Gastroesophageal sphincter (tissue), 3 donors: Measurements from ENCODE around the gene TMEM222.

Source experiments
- EP300 ChIP-seq: sonication (generic); formaldehyde crosslinking; IDR thresholded peaks from one replicate; pipeline ENCODE4 v1.6.1; 2017; ENCODE audit warnings: antibody characterized with exemption, mild to moderate bottlenecking
- POLR2A ChIP-seq, 2 donors: fragments of 450-650 bp; IDR thresholded peaks; one replicate each; pipeline ENCODE4 v1.6.1; 2017; ENCODE audit warnings: antibody characterized with exemption in 2 of 2, mild to moderate bottlenecking in 2 of 2, moderate library complexity in 1 of 2
- POLR2AphosphoS5 ChIP-seq: sonication (generic); formaldehyde crosslinking; IDR thresholded peaks from one replicate; pipeline ENCODE4 v1.6.1; 2017; ENCODE audit warnings: antibody characterized with exemption
- TF ChIP-seq, protein P1 (sequence below), 4 experiments: fragments of 200-600 bp in 2 of 4; fragments of 450-650 bp in 2 of 4; sonication (generic) in 1 of 4; IDR thresholded peaks; one replicate each; pipeline ENCODE4 v1.5.1; 2017 to 2019; ENCODE audit warnings: antibody characterized with exemption in 4 of 4, mild to moderate bottlenecking in 2 of 4, moderate library complexity in 2 of 4

DNA sequence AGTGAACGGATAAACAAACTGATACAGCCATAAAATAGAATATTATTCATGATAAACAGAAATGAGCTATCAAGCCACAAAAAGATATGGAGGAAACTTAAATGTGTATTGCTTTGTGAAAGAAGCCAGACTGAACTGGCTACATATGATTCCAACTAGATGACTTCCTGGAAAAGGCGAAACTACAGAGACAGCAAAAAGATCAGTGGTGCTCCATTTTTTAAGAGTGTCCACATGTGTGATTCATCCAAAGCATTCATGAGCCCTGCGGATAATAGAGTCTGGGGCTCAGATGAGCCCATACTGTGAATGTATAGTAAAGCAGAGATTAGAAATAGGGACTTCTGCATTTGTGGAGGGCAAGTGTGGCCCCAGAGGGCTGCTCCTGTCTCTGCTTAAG, 7.8 kb upstream of the TMEM222 start:
- TF ChIP-seq, protein P1, sequence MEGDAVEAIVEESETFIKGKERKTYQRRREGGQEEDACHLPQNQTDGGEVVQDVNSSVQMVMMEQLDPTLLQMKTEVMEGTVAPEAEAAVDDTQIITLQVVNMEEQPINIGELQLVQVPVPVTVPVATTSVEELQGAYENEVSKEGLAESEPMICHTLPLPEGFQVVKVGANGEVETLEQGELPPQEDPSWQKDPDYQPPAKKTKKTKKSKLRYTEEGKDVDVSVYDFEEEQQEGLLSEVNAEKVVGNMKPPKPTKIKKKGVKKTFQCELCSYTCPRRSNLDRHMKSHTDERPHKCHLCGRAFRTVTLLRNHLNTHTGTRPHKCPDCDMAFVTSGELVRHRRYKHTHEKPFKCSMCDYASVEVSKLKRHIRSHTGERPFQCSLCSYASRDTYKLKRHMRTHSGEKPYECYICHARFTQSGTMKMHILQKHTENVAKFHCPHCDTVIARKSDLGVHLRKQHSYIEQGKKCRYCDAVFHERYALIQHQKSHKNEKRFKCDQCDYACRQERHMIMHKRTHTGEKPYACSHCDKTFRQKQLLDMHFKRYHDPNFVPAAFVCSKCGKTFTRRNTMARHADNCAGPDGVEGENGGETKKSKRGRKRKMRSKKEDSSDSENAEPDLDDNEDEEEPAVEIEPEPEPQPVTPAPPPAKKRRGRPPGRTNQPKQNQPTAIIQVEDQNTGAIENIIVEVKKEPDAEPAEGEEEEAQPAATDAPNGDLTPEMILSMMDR (IDR thresholded peaks at IDR 0.05) = no peak
- TF ChIP-seq EP300 = no peak
- no peak for TF ChIP-seq POLR2A (IDR thresholded peaks at IDR 0.05)
- TF ChIP-seq POLR2AphosphoS5 = no peak
